Mucosa of descending colon (tissue), 3 donors: ENCODE results near the gene STUB1. TPM values are rescaled to one million over a fixed set of nuclear protein-coding genes. Genes with fewer than 3 reads are reported as not detected.
A peak's percentile ranks its signal among the peaks of the same experiment; 100 is the strongest.

Source experiments
- ATAC-seq: fragments of 200-7000 bp; cut with Tn5 transposase; one replicate; pipeline ENCODE4 v1.9.1; 2020; ENCODE audit warnings: mild to moderate bottlenecking, moderate library complexity
- DNase-seq, 3 donors: peaks; one replicate each; pipeline ENCODE4 v3.0.0-alpha.2; 2020
- H3K36me3 ChIP-seq: fragments of 200-600 bp; one replicate; pipeline ENCODE4 v1.8.0; 2021; ENCODE audit warnings: low read depth, mild to moderate bottlenecking
- H3K4me1 ChIP-seq: fragments of 200-600 bp; one replicate; pipeline ENCODE4 v1.8.0; 2021; ENCODE audit warnings: low read depth, mild to moderate bottlenecking
- H3K4me3 ChIP-seq: fragments of 200-600 bp; one replicate; pipeline ENCODE4 v1.8.0; 2021; ENCODE audit warnings: mild to moderate bottlenecking
- H3K9me3 ChIP-seq: fragments of 200-600 bp; one replicate; pipeline ENCODE4 v1.8.0; 2021; ENCODE audit warnings: mild to moderate bottlenecking
- intact Hi-C, 2 donors: fragments of 100-400 bp; cut with DNase I in 1 of 2; cut with micrococcal nuclease in 1 of 2; formaldehyde crosslinking; loops; one replicate each; pipeline versions ENCODE4 v1.11.0 to v1.11.1; 2022; cut with DNase I, micrococcal nuclease
- total RNA-seq, 3 donors: library from RNA; stranded (reverse); fragmentation: NEBNext Ultra II Directional in 2 of 3; extraction: Animal tissue kit (Norgen Biotek cat#: 25700) in 2 of 3; gene quantifications; one replicate each; pipeline versions ENCODE4 v1.2.1 to v1.2.4, GENCODE V29; 2021 to 2023
- TF ChIP-seq, protein P1 (sequence below): fragments of 200-600 bp; IDR thresholded peaks from one replicate; pipeline ENCODE4 v1.8.0; 2022; ENCODE audit warnings: antibody characterized with exemption, mild to moderate bottlenecking
- donor health status: DM: no; HTN: no; CAD: no; lungs with moderate emphysema.
- donor health status: DM: no; HTN: no; CAD: no.
- donor health status: DM: no; HTN: yes; CAD: no.

Gene STUB1
- total RNA-seq, 3 donors from 2014 or later, result 77.8 to 119 (median 108) TPM

DNA sequence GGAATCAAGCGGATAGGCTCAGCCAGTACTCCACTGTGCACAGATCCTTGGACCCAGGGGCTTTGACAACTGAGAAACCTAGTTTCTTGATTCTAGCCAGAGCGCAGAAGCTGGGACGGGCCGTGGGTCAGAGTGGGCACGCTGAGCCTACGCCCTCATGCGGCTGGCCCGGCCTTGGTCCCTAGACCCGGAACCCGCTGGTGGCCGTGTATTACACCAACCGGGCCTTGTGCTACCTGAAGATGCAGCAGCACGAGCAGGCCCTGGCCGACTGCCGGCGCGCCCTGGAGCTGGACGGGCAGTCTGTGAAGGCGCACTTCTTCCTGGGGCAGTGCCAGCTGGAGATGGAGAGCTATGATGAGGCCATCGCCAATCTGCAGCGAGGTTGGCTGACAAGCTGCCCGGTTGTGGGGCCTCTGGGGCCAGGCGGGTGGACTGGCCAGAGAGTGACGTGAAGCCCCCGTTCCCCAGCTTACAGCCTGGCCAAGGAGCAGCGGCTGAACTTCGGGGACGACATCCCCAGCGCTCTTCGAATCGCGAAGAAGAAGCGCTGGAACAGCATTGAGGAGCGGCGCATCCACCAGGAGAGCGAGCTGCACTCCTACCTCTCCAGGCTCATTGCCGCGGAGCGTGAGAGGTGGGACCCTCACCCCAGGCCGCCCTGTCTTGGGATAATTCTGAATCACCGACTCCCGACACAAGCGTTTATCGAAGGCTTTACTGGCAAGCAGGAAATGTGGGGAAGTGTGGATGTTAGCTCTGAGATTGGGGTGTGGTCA, 946 bp downstream of the STUB1 start:
- Histone ChIP-seq H3K9me3 (no peaks in the 10 kb centered on the region), H3K4me1 (peaks cover 64% of the 10 kb centered on the region)
- intact Hi-C loops, result no loop called here

DNA sequence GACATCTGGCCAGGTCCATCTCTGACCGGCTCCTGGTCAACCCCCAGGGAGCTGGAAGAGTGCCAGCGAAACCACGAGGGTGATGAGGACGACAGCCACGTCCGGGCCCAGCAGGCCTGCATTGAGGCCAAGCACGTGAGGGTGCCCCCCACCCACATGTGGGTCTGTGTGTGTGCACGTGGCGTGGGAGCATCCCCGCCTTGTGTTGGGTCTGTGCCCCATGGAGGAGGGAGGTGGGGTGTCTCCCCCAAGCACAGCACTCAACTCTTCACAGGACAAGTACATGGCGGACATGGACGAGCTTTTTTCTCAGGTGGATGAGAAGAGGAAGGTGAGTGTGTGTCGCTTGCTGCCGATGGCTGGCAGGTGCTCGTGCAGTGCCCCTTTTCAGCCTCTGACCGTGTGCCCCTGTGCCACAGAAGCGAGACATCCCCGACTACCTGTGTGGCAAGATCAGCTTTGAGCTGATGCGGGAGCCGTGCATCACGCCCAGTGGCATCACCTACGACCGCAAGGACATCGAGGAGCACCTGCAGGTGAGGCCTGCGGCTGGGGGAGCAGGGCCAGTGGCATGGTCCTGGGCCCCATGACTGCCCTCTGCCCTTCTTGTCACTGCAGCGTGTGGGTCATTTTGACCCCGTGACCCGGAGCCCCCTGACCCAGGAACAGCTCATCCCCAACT, 1.7 kb downstream of the STUB1 start:
- no peaks in the 10 kb centered on the region for H3K9me3 ChIP-seq
- peak in 2 of 3 donors; percentile 42 to 63 for DNase-seq
- H3K4me1 ChIP-seq, result peaks cover 56% of the 10 kb centered on the region
- intact Hi-C loops, result no loop called here
- no peak overlapping the region for H3K4me3 ChIP-seq
- ATAC-seq, result no peak
- TF ChIP-seq, protein P1, sequence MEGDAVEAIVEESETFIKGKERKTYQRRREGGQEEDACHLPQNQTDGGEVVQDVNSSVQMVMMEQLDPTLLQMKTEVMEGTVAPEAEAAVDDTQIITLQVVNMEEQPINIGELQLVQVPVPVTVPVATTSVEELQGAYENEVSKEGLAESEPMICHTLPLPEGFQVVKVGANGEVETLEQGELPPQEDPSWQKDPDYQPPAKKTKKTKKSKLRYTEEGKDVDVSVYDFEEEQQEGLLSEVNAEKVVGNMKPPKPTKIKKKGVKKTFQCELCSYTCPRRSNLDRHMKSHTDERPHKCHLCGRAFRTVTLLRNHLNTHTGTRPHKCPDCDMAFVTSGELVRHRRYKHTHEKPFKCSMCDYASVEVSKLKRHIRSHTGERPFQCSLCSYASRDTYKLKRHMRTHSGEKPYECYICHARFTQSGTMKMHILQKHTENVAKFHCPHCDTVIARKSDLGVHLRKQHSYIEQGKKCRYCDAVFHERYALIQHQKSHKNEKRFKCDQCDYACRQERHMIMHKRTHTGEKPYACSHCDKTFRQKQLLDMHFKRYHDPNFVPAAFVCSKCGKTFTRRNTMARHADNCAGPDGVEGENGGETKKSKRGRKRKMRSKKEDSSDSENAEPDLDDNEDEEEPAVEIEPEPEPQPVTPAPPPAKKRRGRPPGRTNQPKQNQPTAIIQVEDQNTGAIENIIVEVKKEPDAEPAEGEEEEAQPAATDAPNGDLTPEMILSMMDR, result no peak
- H3K36me3 ChIP-seq, result peaks cover 5% of the 10 kb centered on the region

More for the DNA sequence above, 946 bp downstream of the STUB1 start:
- DNase-seq, result peak in 2 of 3 donors; percentile 58 to 71
- H3K4me3 ChIP-seq, result peak overlapping the region; percentile 70
- peaks cover 5% of the 10 kb centered on the region for H3K36me3 ChIP-seq
- ATAC-seq, result no peak
- TF ChIP-seq, protein P1, result no peak

DNA sequence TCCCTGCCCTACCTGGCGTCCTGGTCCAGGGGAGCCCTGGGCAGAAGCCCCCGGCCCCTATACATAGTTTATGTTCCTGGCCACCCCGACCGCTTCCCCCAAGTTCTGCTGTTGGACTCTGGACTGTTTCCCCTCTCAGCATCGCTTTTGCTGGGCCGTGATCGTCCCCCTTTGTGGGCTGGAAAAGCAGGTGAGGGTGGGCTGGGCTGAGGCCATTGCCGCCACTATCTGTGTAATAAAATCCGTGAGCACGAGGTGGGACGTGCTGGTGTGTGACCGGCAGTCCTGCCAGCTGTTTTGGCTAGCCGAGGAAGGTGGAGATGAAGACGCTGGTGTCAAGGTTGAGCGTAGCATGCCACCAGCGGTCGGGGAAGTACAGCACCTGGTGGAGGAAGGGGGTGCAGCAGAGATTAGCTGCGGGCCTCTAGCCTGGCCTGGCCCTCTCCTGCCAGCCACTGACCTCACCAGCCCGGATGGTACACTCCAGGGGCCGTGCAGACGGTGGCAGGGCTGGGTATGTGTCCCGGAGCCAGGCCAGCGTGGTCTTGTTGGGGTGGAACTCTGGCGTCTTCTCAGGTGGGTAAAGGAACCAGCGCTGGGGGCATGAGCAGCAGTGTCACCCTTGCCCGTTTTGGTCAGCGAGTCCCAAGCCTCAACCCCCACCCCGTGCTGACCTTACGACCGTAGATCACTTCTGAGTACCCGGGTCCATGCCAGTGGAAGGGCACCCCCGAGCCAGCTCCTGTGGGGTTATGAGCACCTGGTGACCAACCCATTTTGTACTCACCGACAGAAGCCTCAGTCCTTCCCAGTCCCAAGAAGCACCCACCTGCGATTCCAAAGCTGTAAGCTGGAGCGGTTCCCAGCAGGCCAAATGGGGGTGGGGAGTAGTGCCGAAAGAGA, 2.5 kb downstream of the STUB1 start:
- ATAC-seq, result no peak
- peaks cover 5% of the 10 kb centered on the region for H3K36me3 ChIP-seq
- TF ChIP-seq, protein P1, result no peak
- peaks cover 48% of the 10 kb centered on the region for H3K4me1 ChIP-seq
- DNase-seq, result peak in 2 of 3 donors; percentile 31 to 48
- no peak overlapping the region for H3K4me3 ChIP-seq
- no peaks in the 10 kb centered on the region for H3K9me3 ChIP-seq
- intact Hi-C loops, result no loop called here

DNA sequence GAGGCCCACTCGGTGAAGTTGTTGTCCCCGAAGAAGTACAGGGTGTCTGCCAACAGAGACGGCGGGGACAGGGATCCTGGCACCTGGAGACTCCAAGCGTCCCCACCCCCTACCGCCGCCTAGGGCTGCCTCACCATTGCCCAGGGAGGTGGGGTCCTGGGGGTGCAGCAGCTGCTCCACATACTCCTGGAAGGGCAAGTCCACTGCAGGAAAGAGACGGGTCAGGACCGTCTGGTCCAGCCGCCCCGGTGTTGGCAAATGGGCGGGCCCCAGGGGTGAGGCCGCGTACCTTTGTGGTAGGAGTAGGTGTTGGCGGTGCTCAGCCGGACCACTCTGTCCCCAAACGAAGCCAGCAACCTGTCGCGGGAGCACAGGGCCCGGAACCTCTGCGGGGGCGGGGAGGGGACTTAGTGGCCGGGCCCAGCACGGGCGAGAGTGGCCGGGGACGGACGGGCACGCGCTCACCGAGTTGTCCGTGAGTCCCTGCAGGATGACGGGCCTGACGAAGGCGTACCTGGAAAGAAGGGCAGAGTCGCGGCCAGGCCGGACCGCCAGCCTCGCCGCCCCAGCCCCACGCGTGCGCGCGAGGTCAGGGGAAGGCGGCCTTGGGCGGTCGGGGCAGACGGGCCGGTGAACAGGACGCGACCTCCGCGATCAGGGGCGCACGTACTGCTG, 3.3 kb downstream of the STUB1 start:
- peaks cover 47% of the 10 kb centered on the region for H3K4me1 ChIP-seq
- no peak for ATAC-seq
- H3K9me3 ChIP-seq, result no peaks in the 10 kb centered on the region
- H3K4me3 ChIP-seq, result peak overlapping the region; percentile 48
- H3K36me3 ChIP-seq, result peaks cover 5% of the 10 kb centered on the region
- intact Hi-C loops, result no loop called here
- DNase-seq, result peak in 1 of 3 donors; percentile 37
- TF ChIP-seq, protein P1, result no peak
